Upper lobe of right lung (tissue), 1 donor: ENCODE measurements around the gene ANO4. TPM values are rescaled to one million over a fixed set of nuclear protein-coding genes. Genes with fewer than 3 reads are reported as not detected.

Experiments used
- total RNA-seq: library from RNA; stranded (reverse); fragmentation: NEBNext Ultra II Directional; extraction: Animal tissue kit (Norgen Biotek cat#: 25700); gene quantifications from one replicate; pipeline ENCODE4 v1.2.1, GENCODE V29; 2021
- donor health status: DM: no; HTN: yes; CAD: no; lungs with severe emphysema.

ANO4 gene
- total RNA-seq, 1 donor from 2014 or later, result 0.38 TPM

Other genes starting within 250 kb of the ANO4 start
- 15.1 TPM for gene GAS2L3, start 221.1 kb upstream of the ANO4 start, total RNA-seq